NCI-H748 (cell line): Measurements from ENCODE around the gene HTATSF1.

ENCODE experiments used
- DNase-seq: peaks from one replicate; lab custom pipeline; 2025; ENCODE audit not compliant: unreplicated experiment; lab: John Stamatoyannopoulos, UW

The HTATSF1 gene

DNA sequence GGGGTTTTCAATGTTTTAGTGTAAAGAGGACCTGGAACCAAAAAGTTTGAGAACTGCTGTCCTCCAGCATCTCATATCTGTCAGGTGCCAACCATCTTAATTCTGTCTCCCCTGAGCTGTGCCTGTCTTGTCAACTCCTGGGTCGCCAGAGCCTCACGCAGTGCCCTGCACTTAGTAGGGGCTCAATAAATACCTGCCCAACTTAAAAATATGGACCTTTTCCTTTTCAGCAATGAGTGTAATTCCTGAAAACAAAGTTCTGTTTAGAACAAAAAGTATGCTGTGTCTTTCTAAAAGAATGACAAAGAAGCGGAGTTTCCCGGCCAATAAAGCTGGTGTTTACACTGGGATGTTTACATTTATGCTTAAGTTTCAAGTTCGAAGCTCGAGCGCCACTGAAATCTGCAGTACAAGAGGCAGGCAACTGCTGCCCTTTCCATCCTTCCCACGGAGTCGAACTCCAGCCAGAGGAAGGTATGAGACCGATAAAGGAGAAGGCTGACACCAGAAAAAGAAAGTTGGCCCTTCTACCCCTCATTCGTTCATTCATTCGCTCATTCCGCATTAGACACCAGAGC, 1.1 kb upstream of the HTATSF1 start:
- DNase-seq: no peak

- DNase-seq: peak; percentile 92
Observed at GRCh38 chrX:136496764-136497555, 432 bp upstream of the HTATSF1 start.

GRCh38 chrX:136519069-136519468, 21.7 kb downstream of the HTATSF1 start:
- no peak for DNase-seq

DNA sequence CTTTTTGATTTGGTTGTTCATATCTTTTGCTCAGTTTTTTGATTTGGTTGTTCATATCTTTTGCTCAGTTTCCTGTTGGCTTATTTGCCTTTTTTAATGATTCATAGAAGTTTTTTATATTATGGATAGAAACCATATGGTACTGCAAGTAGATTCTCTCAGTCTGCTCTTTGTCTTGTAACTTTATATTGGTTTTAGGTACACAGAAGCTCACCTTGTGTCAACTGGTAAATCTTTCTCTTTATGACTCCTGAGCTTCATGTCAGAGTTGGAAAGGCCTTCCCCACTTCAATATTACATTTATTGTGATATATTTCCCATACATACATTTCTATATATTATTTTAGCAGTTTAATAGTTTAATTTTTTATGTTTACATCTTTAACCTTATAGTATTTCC, 26.4 kb downstream of the HTATSF1 start:
- DNase-seq: no peak

DNA sequence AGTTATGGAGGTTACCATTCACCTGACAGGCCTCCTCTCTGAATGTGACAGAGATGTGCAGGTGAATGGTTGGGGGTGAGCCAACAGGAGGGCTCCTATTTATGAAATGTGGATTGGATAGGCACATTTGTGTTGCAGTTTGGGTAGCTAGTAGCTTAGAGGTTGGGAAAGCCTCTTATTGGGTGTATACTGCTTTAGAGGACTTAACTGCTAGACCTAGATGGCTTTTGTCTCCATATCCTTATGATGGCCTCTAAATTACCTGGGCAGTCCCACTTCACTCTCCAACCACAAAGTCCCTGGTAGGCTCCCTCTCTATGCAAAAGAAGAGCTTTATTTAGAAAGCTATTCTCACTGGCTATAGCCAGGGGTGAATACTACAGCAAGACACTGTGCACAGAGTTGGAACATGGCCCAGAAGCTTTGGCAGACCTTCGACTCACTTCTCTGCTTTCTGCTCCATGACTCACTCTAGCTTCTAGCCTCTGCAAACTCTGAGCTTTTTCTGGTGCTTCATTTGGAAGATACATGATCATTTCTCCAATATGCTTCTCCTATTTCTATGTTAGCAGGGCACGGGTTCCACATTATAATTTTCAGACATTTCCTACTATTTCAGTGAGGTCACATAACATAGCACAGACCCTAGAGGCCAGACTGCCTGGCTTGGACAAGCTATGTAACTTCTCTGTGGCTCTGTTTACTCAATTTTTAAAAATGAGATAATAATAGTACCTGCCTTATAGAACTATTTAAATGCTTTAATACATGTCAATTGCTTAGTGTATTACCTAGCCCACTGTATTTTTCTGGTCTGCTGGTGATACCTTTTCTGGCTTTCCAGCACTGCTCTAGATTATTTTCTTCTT, 28.6 kb downstream of the HTATSF1 start:
- no peak for DNase-seq

DNA sequence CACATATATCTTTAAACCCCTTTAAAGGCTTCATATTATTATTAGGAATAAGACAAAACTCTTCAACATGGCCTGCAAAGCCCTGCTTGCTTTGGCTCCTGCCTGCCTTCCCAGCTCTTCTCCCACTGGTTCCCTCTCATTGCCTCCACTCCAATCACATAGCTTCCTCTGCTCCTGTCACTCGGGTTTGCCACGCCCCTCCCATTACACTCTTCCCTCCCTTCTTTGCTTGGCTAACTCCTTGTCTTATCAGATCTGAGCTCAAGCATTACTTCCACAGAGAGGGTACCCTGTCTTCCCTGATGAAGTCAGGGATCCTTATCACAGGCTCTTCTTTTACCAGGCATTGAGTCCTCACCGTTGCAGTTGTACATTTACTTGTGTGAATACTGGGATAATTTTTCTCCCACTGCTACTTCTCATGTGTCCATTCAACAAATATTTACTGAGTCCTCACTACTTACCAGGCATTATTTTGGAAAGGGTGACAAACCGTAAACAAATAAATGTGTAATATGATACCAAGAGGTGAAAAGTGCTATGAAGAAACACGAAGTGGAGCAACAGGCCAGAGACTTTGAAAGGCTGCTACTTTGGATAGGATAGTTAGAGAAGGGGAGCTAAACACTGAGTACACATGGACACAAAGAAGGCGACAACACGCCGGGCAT, 31.4 kb downstream of the HTATSF1 start:
- peak; percentile 33 for DNase-seq

GRCh38 chrX:136529795-136530194, 32.4 kb downstream of the HTATSF1 start:
- DNase-seq: no peak

DNA sequence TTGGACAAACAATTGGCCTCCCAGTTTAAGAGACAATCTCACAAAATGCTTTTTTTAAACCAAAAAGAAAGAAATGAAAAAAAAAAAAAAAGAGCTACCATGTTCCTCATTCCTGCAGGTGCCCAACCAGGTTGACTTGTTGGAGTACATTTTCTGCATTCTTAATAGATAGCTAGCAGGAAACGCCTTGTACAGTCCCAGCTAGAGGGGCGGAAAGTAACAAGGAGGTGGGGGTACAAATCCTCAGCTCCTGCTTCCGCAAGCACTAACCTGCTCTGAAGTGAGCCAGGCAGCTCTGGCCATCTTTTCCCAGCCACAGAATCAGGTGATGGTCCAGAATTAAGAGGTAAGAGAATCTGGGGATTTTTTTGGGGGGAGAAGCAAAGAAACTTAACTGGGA, 34.6 kb downstream of the HTATSF1 start, which contains the start of gene VGLL1:
VGLL1 (plus strand) TSS at position 265 of the 400 bp plus-strand sequence. CDS start 3,806 bp downstream, outside the sequence.
- no peak for DNase-seq

DNA sequence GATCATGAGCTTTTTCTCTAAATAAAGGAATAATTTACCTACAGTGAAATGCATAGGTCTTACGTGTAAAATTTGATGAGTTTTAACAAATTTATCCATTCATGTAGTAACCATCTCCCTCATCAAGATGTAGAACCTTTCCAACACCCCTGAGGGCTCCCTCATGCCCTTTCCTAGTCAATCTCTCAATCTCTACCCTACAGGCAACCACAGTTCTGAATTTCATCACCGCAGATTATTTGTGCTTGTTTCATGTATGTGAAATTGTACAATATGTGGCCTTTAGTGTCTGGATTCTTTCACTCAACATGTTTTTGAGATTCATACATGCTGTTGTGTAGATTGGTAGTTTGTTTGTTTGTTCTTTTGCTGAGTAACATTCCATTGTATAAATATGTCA, 36.7 kb downstream of the HTATSF1 start:
- no peak for DNase-seq

- no peak for DNase-seq
Observed at GRCh38 chrX:136538811-136539210, 41.4 kb downstream of the HTATSF1 start.

DNA sequence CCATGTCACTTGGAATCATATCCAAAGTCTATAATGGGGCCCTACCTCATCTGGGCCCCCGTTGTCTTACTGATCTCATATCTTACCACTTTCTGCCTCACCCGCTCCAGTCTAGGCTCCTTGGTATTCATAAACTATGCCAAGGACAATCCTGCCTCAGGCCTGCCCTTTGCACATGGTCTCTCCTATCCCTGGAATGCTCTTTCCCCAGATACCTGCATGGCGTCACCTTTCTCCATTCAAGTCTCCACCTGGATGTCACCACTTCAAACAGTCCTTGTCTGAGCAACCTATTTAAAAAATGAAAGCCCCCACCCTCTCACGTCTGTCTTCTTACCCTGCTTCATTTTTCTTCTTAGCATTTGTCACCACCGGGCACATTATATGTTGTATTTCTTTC, 42.8 kb downstream of the HTATSF1 start:
- no peak for DNase-seq

DNA sequence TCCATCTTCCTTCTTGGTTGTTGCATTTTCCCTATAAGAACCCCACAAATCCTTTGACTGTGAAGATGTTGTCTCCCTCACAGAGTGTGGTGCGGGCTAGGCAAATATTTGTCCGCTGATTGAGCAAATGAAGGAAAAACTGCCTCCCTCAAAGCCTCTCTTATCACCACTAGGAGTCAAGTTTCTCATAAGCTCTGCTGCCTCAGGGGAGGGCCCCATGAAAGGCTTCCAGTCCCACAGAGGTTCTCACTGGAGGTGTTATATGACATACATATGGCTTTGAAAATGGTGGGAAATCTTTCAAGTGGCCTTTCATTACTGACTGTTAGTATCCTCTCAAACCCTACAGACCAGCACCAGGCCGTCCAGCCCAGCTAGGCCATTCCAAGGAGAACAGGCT, 43.9 kb downstream of the HTATSF1 start:
- DNase-seq: no peak

GRCh38 chrX:136542281-136542680, 44.9 kb downstream of the HTATSF1 start:
- no peak for DNase-seq

DNA sequence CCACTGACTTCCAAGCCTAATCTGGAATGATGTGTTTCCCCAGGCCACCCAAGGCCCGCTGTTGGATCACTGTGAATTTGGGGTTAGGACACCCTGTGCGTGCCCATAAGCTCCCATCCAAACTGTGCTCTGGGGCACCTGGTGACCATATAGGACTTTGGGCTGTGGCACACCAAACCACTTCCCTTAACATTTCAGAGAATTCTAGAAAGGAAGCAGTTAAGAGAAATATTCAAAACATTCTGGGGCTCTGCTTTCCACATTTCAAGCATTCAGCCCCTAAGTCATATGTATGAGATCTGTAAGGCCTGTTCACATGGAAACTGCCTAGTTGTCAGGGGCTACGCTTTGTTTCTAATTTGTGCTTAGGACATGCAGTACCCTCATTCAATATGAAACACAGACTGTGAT, 49.0 kb downstream of the HTATSF1 start:
- DNase-seq: peak; percentile 85

DNA sequence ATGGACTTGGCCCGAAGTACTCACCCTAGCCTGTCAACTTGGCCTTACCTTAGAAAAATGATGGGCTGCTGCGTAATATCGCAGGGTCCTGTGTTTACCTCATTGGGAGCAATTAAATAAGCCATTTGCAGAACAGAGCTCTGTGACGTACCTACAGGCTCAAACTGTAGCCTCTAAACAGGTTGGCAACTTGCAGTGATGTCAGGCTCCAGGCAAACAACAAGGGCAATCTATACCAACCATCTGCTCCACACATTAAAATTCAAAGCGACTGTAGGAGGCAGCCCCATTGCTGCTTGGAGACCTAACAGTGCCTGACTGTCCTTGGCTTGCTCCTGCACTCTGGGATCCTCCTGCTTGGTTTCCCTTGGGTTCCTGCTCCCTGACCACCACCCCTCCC, 51.8 kb downstream of the HTATSF1 start:
- DNase-seq: peak; percentile 10

DNA sequence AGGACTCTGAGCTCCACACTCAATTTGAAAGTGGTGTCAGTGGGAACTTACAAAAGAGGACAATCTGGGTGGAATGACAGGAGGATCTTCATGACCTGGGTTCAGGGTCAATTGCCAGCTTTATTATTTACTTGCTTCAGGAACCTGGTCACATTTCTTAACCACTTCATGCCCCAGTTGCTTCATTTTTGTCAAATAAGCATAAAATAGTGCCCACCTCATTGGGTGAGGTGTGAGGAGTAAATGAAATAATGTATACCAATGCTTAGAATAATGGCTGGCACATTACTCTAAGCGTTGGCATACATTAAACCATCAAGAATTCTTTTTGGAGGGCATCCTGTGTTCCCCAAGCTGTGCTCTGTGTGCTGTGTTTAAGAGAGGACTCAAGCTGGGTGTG, 54.0 kb downstream of the HTATSF1 start:
- no peak for DNase-seq

- DNase-seq: no peak
Observed at GRCh38 chrX:136555694-136556093, 58.3 kb downstream of the HTATSF1 start.
